ENCODE results near the gene NR2F6. TPM values are rescaled to one million over a fixed set of nuclear protein-coding genes. Genes with fewer than 3 reads are reported as not detected.
A peak's percentile ranks its signal among the peaks of the same experiment; 100 is the strongest.

Gene NR2F6
- total RNA-seq, 1 donor from 2014 or later: 122 TPM

DNA sequence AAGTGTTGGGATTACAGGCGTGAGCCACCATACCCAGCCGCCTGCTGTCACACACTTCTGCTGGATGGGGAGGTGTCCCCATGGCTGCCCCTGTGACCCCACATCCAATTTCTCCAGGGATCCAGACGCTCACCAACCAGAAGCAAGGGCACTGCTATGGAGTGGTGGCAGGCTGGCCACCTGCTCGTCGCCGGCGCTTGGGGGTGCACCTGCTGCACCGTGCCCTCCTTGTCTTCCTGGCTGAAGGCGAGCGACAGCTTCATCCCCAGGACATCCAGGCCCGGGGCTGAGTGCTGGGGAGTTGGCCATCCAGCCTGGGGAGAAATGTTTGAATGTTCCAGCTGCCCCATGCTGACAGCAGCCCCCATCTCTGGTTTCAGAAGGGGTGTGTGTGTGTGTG, 40.5 kb upstream of the NR2F6 start:
- no peak overlapping the region for H3K4me3 ChIP-seq (ENCODE audit: low read depth, low read length)
- DNase-seq (ENCODE audit: low read depth): no peak
- no peak for TF ChIP-seq CTCF (conservative IDR thresholded peaks at IDR 0.05; ENCODE audit: low read depth, low read length)

DNA sequence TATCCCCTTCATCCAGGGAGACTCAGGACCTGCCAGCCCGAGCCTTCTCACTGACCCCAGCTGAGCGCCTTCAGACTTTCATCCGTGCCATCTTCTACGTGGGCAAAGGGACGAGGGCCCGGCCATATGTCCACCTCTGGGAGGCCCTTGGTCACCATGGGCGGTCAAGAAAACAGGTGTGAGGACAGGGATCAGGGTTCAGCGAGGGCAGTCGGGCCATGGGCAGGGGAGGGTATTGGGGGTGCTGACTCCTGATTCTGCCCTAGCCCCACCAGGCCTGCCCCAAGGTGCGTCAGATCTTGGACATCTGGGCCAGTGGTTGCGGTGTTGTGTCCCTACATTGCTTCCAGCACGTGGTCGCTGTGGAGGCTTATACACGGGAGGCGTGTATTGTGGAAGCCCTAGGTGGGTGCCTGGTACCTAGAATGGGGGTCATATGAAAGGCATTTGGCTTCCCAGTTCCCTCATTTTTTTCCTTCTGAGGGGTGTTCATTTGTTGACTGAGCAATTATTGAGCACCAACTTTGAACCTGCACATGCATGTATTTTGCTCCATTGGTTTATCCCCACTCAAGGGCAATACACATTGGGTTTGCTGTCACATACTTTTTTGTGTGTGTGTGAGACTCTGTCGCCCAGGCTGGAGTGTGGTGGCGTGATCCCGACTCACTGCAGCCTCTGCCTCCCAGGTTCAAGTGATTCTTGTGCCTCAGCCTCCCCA, 39.9 kb upstream of the NR2F6 start:
- no peak for TF ChIP-seq CTCF (conservative IDR thresholded peaks at IDR 0.05; ENCODE audit: low read depth, low read length)
- DNase-seq (ENCODE audit: low read depth): no peak

GRCh38 chr19:17283504-17283996, 37.8 kb upstream of the NR2F6 start:
- DNase-seq (ENCODE audit: low read depth): no peak
- TF ChIP-seq CTCF (conservative IDR thresholded peaks at IDR 0.05; ENCODE audit: low read depth, low read length): no peak
- no peak overlapping the region for H3K4me3 ChIP-seq (ENCODE audit: low read depth, low read length)

More for the DNA sequence above, 39.9 kb upstream of the NR2F6 start:
- H3K4me3 ChIP-seq (ENCODE audit: low read depth, low read length): no peak overlapping the region

DNA sequence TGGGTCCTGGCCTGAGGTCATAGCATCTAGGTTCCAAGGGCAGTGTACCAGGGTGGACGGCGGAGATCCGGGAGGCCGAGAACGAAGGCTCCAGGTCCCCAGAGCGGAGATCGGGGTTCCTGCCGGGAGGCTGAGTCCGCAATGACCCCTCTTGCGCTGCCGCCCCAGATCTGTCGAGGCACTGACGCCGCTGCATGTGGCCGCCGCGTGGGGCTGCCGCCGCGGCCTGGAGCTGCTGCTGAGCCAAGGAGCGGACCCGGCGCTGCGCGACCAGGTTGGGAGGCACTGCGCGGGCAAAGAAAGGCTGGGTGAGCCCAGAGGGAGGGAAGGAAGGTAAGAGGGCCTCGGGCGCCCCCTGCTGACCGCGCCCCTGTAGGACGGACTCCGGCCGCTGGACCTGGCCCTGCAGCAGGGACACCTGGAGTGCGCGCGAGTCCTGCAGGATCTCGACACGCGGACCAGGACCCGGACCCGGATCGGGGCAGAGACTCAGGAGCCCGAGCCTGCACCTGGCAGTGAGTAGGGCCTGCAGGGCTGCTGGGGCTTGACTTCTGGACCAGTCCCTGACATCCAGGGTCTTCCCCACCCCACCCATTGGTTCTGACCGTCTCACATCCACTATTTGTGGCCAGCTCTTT, 36.9 kb upstream of the NR2F6 start:
- peak; percentile 83 for TF ChIP-seq CTCF (conservative IDR thresholded peaks at IDR 0.05; ENCODE audit: low read depth, low read length)
- DNase-seq (ENCODE audit: low read depth): no peak

GRCh38 chr19:17281391-17282304, 35.9 kb upstream of the NR2F6 start, which contains the start of gene ANKLE1:
Gene ANKLE1 (plus strand): TSS chr19:17281901. CDS start chr19:17281921, 20 bp downstream.
- TF ChIP-seq CTCF (conservative IDR thresholded peaks at IDR 0.05; ENCODE audit: low read depth, low read length): no peak
- H3K4me3 ChIP-seq (ENCODE audit: low read depth, low read length): peak within 1 kb of the TSS; percentile 47
- no peak for DNase-seq (ENCODE audit: low read depth)

More for the DNA sequence above, 36.9 kb upstream of the NR2F6 start:
- H3K4me3 ChIP-seq (ENCODE audit: low read depth, low read length): peak overlapping the region; percentile 47

DNA sequence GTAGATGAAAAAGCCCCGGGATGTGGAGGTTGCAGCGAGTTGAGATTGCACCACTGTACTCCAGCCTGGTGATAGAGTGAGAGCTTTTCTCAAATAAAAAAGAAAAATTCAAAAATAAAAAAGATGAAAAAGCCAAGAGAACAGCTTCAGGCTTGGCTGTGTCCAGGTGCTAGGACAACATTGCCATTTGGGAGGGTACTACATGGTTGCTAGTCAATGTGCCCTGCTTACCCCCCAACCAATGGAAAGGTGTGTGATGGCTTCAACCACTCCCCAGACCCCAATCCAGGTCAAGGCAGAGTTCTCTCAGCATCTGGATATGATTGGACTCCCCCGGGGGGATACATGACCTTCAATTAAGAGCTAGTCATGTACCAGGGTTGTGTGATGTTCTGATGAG, 33.7 kb upstream of the NR2F6 start:
- no peak overlapping the region for H3K4me3 ChIP-seq (ENCODE audit: low read depth, low read length)
- TF ChIP-seq CTCF (conservative IDR thresholded peaks at IDR 0.05; ENCODE audit: low read depth, low read length): no peak
- no peak for DNase-seq (ENCODE audit: low read depth)
